HG03045 (cell line): Measurements from ENCODE around the gene DDX25.
"Not testable (repeated sequence)": the region's sequence is repeated elsewhere in the genome, so short reads cannot be mapped to it uniquely, and the experiment has no call there.

Source experiments
- ATAC-seq: cut with Tn5 transposase; IDR thresholded peaks from one replicate; pipeline ENCODE4 v1.9.1; 2021; ENCODE audit warnings: mild to moderate bottlenecking, moderate library complexity; ENCODE audit not compliant: unreplicated experiment

Gene DDX25

DNA sequence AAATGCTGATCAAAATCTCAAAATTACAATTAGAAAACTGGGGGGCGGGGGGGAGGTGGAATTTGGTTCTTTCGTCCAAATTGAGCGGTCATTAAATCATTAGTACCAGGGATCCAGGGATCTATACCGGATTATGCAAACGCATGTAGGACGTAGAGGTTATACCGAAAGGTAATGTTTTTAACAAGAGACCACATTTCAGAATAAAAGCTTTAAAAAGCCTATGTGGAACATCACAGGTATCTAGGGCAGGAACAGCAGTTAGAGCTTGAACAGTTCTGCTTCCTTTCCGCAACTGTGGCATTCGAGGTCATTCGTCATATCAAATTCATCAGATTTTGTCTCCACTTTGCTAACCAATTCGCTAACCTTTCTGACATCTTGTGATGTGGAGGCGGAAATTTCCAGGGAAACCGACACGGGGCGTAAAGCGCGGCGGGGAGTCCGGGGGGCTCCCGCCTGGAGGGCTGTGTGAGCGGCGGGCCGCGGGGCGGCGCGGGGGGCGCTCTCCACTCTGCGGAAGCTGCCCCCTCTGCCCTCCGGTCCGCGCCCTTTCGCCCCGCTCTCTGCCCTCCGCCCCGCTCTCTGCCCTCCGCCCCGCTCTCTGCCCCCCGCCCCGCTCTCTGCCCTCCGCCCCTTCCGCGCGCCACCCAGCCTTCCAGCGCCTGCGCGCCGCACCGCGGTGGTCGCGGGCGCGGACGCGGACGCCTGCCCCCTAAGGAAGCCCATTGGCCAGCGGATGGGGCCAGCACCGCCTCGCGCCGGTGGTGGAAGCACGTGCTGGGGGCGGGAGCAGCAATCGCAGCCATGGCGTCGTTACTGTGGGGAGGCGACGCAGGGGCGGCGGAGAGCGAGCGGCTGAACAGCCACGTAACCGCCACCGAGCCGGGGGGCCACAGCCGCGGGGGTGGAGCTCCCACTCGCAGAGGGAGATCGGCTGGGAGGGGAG, at the start of gene DDX25:
DDX25 (plus strand) TSS at position 798 of the 949 bp plus-strand sequence; CDS start at position 808, 10 bp downstream.
- no peak for ATAC-seq

GRCh38 chr11:125857670-125858069, 46.6 kb upstream of the DDX25 start:
- ATAC-seq: not testable (repeated sequence)

DNA sequence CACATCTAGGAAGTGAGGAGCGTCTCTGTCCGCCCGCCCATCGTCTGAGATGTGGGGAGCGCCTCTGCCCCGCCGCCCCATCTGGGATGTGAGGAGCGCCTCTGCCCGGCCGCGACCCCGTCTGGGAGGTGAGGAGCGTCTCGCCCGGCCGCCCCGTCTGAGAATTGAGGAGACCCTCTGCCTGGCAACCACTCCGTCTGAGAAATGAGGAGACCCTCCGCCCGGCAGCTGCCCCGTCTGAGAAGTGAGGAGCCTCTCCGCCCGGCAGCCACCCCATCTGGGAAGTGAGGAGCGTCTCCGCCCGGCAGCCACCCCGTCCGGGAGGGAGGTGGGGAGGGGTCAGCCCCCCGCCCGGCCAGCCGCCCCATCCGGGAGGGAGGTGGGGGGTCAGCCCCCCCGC, 41.5 kb upstream of the DDX25 start:
- not testable (repeated sequence) for ATAC-seq

- ATAC-seq: not testable (repeated sequence)
Measured at GRCh38 chr11:125865354-125865753, 39.0 kb upstream of the DDX25 start.

DNA sequence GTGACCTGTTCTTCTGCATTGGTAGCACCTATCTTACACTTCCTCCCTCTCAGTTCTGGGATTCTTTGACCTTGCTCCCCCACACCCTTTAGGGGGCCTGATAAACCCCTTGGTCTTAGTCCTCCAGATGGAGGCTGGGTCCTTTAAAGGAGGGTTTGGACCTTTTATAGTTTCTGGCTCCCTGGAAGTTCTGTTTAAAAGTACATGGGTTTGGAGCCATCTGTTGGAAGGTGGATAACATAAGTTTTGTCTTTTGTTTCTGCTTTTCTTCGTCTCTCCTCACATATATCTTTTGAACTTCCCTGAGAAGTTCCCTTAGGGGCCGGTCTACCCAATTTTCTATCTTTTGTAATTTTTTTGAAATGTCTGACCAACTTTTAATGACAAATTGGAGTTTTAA, 34.8 kb upstream of the DDX25 start:
- no peak for ATAC-seq

- no peak for ATAC-seq
Measured at GRCh38 chr11:125871391-125872137, 32.7 kb upstream of the DDX25 start.

GRCh38 chr11:125872138-125872491, 32.2 kb upstream of the DDX25 start:
- no peak for ATAC-seq

GRCh38 chr11:125873881-125874555, 30.3 kb upstream of the DDX25 start:
- ATAC-seq: no peak

DNA sequence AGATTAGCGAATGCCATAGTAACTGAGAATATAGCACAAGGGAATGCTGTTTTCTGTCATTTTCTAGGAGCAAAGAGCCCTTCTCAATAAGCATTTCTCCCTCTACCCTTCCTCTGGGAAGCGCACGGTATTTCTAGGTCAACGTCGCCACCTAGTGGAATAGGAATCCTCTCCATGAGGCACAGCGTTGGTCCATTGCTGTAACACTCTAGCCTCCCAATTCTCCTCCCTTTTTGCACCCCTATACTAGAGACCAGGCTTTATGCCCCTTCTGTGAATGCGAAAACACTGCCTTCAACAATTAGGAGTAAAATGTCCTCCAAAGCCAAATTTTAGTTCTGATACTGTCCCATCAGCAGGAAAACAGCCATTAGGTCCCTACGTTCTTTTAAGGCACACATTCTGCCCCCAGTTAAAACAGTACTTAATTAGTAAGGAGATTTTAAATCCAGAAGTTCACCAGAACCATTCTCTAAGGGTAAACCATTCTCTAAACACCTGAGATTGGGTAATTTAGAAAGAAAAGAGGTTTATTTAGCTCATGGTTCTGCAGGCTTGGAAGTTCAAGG, 29.7 kb upstream of the DDX25 start:
- peak; percentile 77 for ATAC-seq

- ATAC-seq: no peak
Measured at GRCh38 chr11:125881291-125881690, 23.0 kb upstream of the DDX25 start.

GRCh38 chr11:125883375-125883774, 20.9 kb upstream of the DDX25 start:
- no peak for ATAC-seq

- peak; percentile 36 for ATAC-seq
Measured at GRCh38 chr11:125886997-125887372, 17.3 kb upstream of the DDX25 start.

DNA sequence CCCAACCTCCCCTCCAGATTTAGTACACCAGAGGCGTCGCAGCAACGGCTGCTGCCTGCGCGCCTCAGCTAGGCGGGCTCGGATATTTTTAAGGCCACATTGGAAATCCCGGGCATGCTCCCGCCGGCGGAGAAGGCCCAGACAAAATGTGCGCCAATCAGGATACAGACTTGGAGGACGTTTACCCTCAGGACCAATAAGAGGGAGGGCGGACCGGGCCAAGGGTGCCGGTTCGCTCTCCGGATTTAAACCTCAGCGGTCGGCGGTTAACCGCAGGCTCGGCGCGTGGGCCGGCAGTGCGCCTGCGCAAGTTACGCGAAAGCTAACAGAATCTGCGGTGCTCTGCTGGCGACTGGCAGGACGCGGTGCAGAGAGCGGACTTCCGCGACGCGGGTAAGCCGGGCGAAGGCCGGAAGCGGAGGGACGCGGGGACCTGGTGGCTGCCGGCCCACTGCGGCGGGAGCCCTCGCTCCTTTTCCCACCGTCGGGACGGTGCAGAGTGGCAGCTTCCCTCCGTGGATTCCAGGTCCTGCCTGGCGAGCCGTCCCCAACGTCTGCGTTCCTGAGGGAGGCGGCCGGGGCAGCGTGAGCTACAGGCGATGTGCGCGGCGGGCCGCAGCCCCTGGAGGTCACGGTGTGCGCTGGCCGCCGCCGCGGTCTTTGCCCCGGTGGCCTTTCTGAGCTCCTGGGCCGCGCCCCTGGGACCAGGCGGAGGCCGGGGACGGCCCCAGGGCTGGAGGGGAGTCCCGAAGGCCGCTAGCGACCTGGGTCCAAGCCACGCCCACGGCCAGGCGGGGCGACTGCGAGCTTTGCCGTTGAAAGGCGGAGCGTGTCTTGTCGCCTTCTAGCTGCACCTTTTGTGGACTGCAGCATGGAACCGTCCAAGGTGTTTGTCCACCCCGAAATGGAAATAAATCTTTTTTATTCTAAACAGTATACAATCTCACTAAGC, 16.7 kb upstream of the DDX25 start, which contains the start of gene HYLS1:
HYLS1 (plus strand) TSS at position 296 of the 952 bp plus-strand sequence. CDS start 11,701 bp downstream, outside the sequence.
- ATAC-seq: peak; percentile 93

DNA sequence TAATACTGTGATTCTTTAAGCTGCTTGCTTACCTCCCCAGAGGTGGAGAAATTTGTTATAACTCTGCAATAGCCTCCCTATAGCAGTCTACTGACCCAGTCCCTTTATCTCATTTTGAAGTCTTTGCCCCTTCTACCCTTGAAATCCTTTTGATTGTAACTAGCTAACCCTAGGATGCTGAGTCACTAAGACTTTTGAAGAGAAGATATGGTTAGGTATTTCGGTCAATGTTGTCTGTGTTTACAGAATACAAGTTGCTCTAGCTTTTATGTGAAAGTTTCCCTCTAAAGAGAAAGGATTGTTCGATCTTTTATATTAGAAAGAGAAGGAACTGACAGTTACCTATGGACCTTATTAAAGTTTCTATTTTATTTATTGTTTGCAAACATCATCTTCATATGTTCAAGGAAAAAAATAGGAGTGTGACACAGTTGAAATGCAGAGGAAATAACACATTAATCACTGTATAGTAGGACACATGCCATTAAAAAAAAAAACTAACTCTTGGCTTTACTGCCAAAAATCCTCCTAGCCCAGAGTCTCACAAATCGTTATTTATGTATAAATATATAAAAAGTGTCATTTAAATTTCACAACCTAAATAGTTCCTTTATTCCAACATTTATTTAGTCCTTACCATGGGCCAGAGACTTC, 13.7 kb upstream of the DDX25 start:
- no peak for ATAC-seq

GRCh38 chr11:125892071-125892470, 12.2 kb upstream of the DDX25 start:
- ATAC-seq: no peak

DNA sequence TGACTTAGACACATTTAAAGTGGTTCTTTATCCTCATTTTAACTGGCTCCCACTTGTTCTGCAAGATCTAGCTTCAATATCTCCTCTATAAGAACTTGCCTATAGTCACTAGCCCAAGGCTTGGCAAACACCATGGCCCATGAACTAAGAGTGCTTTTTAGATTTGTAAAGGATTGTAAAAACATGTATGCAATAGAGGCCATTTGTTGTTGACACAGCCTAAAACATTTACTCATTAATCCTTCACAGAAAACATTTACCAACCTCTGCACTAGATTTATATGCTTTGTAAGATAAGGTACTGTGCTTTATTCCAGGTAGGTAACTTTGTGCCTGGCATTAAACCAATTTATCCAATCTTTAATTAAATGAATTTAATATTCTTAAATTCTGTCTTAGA, 11.3 kb upstream of the DDX25 start:
- no peak for ATAC-seq

GRCh38 chr11:125901872-125902271, 2.4 kb upstream of the DDX25 start:
- no peak for ATAC-seq

- ATAC-seq: no peak
Measured at GRCh38 chr11:125902277-125902926, 1.9 kb upstream of the DDX25 start.
